DOHH2 (cell line): Measurements from ENCODE around the gene CD47.

Source experiments
- EZH2phosphoT487 ChIP-seq: fragments of 200-600 bp; sonication (generic); IDR thresholded peaks from 2 replicates; pipeline ENCODE4 v1.6.1; 2017; ENCODE audit warnings: borderline replicate concordance, mild to moderate bottlenecking, antibody characterized with exemption, low read length, moderate library complexity, mixed read lengths
- TF ChIP-seq, protein P1 (sequence below): fragments of 200-600 bp; sonication (generic); IDR thresholded peaks from one replicate; pipeline ENCODE4 v1.5.1; 2014; ENCODE audit warnings: antibody characterized with exemption, mild to moderate bottlenecking, low read depth, low read length; ENCODE audit not compliant: poor library complexity, severe bottlenecking

- TF ChIP-seq, protein P1, sequence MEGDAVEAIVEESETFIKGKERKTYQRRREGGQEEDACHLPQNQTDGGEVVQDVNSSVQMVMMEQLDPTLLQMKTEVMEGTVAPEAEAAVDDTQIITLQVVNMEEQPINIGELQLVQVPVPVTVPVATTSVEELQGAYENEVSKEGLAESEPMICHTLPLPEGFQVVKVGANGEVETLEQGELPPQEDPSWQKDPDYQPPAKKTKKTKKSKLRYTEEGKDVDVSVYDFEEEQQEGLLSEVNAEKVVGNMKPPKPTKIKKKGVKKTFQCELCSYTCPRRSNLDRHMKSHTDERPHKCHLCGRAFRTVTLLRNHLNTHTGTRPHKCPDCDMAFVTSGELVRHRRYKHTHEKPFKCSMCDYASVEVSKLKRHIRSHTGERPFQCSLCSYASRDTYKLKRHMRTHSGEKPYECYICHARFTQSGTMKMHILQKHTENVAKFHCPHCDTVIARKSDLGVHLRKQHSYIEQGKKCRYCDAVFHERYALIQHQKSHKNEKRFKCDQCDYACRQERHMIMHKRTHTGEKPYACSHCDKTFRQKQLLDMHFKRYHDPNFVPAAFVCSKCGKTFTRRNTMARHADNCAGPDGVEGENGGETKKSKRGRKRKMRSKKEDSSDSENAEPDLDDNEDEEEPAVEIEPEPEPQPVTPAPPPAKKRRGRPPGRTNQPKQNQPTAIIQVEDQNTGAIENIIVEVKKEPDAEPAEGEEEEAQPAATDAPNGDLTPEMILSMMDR: no peak
- no peak for TF ChIP-seq EZH2phosphoT487
These were observed 69.3 kb downstream of the CD47 start for GRCh38 chr3:108021533-108021932.
